Measurements from ENCODE around the gene GPR139. TPM values are rescaled to one million over a fixed set of nuclear protein-coding genes. Genes with fewer than 3 reads are reported as not detected.

Gene GPR139
- total and polyA plus RNA-seq, 10 of the 15 experiments (the other 5 are each of a cell fraction or from before 2014, with no cell fraction given), result not detected

DNA sequence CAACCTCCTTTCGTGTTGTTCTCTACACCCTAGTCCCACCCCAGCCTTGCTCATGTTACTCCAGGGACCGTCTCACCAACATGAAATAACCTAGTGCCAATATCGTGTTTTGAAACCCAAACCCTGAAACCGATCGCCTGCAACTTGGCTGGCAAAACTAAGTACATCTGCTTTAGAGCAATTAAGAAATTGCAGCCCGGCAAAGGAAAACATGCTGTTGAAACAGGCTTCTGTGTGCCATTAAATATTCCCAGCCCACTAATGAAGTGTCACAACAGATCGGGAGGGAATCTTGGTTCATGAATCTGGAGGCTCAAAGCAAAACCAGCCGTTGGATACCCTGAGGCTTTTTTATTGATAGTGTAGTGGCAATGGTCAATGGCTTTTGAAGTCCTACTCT is 48.3 kb upstream of the GPR139 start:
- Histone ChIP-seq H3K27ac (ENCODE audit: control insufficient read depth, insufficient read depth) (no peak overlapping the region), H3K4me2 (ENCODE audit: control insufficient read depth, insufficient read depth) (no peak overlapping the region), H4K20me1 (ENCODE audit: control insufficient read depth, insufficient read depth) (no peaks in the 10 kb centered on the region), H3K9ac (ENCODE audit: control insufficient read depth, insufficient read depth, low read length) (no peak overlapping the region), H3K4me1 (ENCODE audit: control insufficient read depth, insufficient read depth, low read length) (no peaks in the 10 kb centered on the region), H3K27me3 (replicated peaks in 1 of 2; ENCODE audit: control insufficient read depth in 2 of 2, insufficient read depth in 2 of 2, low read length in 1 of 2) (no peaks in the 10 kb centered on the region), H3K79me2 (ENCODE audit: control insufficient read depth, insufficient read depth, low read length) (no peaks in the 10 kb centered on the region), H3K4me3 (no peak overlapping the region), H3K36me3 (ENCODE audit: control insufficient read depth in 2 of 2, insufficient read depth in 2 of 2, low read length in 1 of 2) (no peaks in the 10 kb centered on the region), H2AFZ (ENCODE audit: control insufficient read depth, low read depth, low read length) (no peak overlapping the region), H3K9me3 (replicated peaks; ENCODE audit: control insufficient read depth, insufficient read depth, low read length) (no peaks in the 10 kb centered on the region; the same call in 2 of the 3 replicates)
- SMC1A ChIA-PET (ENCODE audit: uncharacterized antibody, unreplicated experiment), result no interaction called here
- 50% methylated on average over 8 of the region's 8 CpGs for WGBS (ENCODE audit: insufficient coverage, insufficient replicate concordance, low lambda C conversion rate, missing lambda C conversion rate)
- RAD21 ChIA-PET (ENCODE audit: unreplicated experiment), result no interaction called here
- DNase-seq (ENCODE audit: low read depth, low spot score), result no peak
- in situ Hi-C loops (cut with MboI) (no loop called here), intact Hi-C loops (cut with micrococcal nuclease; ENCODE audit: unreplicated experiment) (no loop called here)
- FAIRE-seq, result no peak
- no peak for ATAC-seq
- POLR2A ChIA-PET, result no interaction called here
- no TSS peak for BruUV-seq (replicated peaks)
- TF ChIP-seq BCL11A (IDR thresholded peaks at IDR 0.05; ENCODE audit: low read depth, low read length) (no peak), NR2C2 (IDR thresholded peaks at IDR 0.05; ENCODE audit: borderline replicate concordance, control insufficient read depth, insufficient read length, low read depth) (no peak)
- CTCF ChIA-PET, result no interaction called here

DNA sequence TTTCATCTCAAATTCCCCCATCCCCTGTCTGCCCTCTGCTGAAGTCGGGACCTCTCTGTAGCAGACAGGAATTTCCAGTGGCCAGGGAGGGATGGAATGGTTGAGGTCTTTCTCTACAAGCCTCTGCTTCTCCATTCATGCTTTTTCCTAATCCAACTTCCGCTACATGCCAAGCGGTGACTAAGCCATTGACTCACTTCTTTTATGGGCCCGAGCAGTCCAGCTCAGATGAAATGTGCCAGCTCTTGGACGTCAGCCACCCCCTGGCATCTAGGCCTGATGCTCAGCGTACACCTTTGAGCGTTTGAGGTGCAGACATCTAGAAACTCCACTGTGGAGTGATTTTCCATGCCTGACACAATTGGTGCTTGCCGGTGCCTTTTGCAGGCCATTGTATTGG is 40.7 kb upstream of the GPR139 start:
- intact Hi-C loops (cut with micrococcal nuclease; ENCODE audit: unreplicated experiment) (no loop called here), in situ Hi-C loops (cut with MboI) (no loop called here)
- Histone ChIP-seq H3K4me2 (ENCODE audit: control insufficient read depth, insufficient read depth) (no peak overlapping the region), H3K36me3 (ENCODE audit: control insufficient read depth in 2 of 2, insufficient read depth in 2 of 2, low read length in 1 of 2) (no peaks in the 10 kb centered on the region), H3K27me3 (replicated peaks in 1 of 2; ENCODE audit: control insufficient read depth in 2 of 2, insufficient read depth in 2 of 2, low read length in 1 of 2) (no peaks in the 10 kb centered on the region), H3K79me2 (ENCODE audit: control insufficient read depth, insufficient read depth, low read length) (no peaks in the 10 kb centered on the region), H3K4me1 (ENCODE audit: control insufficient read depth, insufficient read depth, low read length) (no peaks in the 10 kb centered on the region), H4K20me1 (ENCODE audit: control insufficient read depth, insufficient read depth) (no peaks in the 10 kb centered on the region), H2AFZ (ENCODE audit: control insufficient read depth, low read depth, low read length) (no peak overlapping the region), H3K9ac (ENCODE audit: control insufficient read depth, insufficient read depth, low read length) (no peak overlapping the region), H3K9me3 (replicated peaks; ENCODE audit: control insufficient read depth, insufficient read depth, low read length) (no peaks in the 10 kb centered on the region), H3K4me3 (no peak overlapping the region), H3K27ac (ENCODE audit: control insufficient read depth, insufficient read depth) (no peak overlapping the region)
- DNase-seq (ENCODE audit: low read depth, low spot score) (no peak), ATAC-seq (no peak), FAIRE-seq (no peak)
- CTCF ChIA-PET, result interaction anchor here (1.4 kb wide), 1 partner anchor 186 kb away, joined by 3 read pairs; no protein-coding TSS in a partner anchor
- POLR2A ChIA-PET, result no interaction called here
- SMC1A ChIA-PET (ENCODE audit: uncharacterized antibody, unreplicated experiment), result no interaction called here
- 44% methylated on average over 8 of the region's 8 CpGs for WGBS (ENCODE audit: insufficient coverage, insufficient replicate concordance, low lambda C conversion rate, missing lambda C conversion rate)
- no TSS peak for BruUV-seq (replicated peaks)
- RAD21 ChIA-PET (ENCODE audit: unreplicated experiment), result no interaction called here
- TF ChIP-seq TCF12 (IDR thresholded peaks at IDR 0.05; ENCODE audit: low read depth, low read length) (no peak), RAD21 (IDR thresholded peaks at IDR 0.05; ENCODE audit: insufficient read depth, low read depth, low read length) (no peak), JUND (IDR thresholded peaks at IDR 0.05; ENCODE audit: low read depth, low read length) (no peak), NR2C2 (IDR thresholded peaks at IDR 0.05; ENCODE audit: borderline replicate concordance, control insufficient read depth, insufficient read length, low read depth) (no peak), STAT1 (conservative IDR thresholded peaks at IDR 0.05) (no peak), MEF2B (IDR thresholded peaks at IDR 0.05; ENCODE audit: partially characterized antibody, poor library complexity, severe bottlenecking) (no peak), TCF7 (IDR thresholded peaks at IDR 0.05; ENCODE audit: borderline replicate concordance) (no peak), CHD1 (IDR thresholded peaks at IDR 0.05; ENCODE audit: low read depth, low read length) (no peak)
- TF ChIP-seq, protein P1, sequence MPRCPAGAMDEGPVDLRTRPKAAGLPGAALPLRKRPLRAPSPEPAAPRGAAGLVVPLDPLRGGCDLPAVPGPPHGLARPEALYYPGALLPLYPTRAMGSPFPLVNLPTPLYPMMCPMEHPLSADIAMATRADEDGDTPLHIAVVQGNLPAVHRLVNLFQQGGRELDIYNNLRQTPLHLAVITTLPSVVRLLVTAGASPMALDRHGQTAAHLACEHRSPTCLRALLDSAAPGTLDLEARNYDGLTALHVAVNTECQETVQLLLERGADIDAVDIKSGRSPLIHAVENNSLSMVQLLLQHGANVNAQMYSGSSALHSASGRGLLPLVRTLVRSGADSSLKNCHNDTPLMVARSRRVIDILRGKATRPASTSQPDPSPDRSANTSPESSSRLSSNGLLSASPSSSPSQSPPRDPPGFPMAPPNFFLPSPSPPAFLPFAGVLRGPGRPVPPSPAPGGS (IDR thresholded peaks at IDR 0.05; ENCODE audit: borderline replicate concordance, insufficient read depth, low read depth, low read length, poor library complexity, severe bottlenecking), result no peak

All from GM12878 (cell line).